ENCODE data around the gene MAPKAPK3. TPM values are rescaled to one million over a fixed set of nuclear protein-coding genes. Genes with fewer than 3 reads are reported as not detected.

Gene MAPKAPK3
- total and polyA plus RNA-seq, 10 donors = 18.0 to 55.0 (median 42.2) TPM

- Histone ChIP-seq H3K4me1 (peaks cover 0 to 4% (median 0%) of the 10 kb centered on the region in 6 donors), H3K27me3 (replicated peaks in 1 of 7) (no peaks in the 10 kb centered on the region), H3K9me3 (no peaks in the 10 kb centered on the region), H3K36me3 (peaks cover 0 to 41% (median 27%) of the 10 kb centered on the region in 6 donors), H3K27ac (no peak overlapping the region), H3K4me3 (no peak overlapping the region)
- TF ChIP-seq POLR2A (IDR thresholded peaks at IDR 0.05) (no peak), POLR2AphosphoS5 (IDR thresholded peaks at IDR 0.05) (peak in 1 of 3 donors; percentile 28)
- no peak for DNase-seq
- WGBS, 5 donors = 89 to 95% (median 93%) methylated on average over 6 to 8 of the region's 8 CpGs
- intact Hi-C loops (cut with DNase I; ENCODE audit: low total_unique reads) = no loop called here
These were observed 34.5 kb downstream of the MAPKAPK3 start for GRCh38 chr3:50651445-50651844.

- TF ChIP-seq POLR2AphosphoS5 (IDR thresholded peaks at IDR 0.05) = no peak
- TF ChIP-seq CTCF (IDR thresholded peaks at IDR 0.05 in 8 of 11, conservative IDR thresholded peaks at IDR 0.05 in 3 of 11) = no peak
- TF ChIP-seq POLR2A (IDR thresholded peaks at IDR 0.05) = no peak
- no peak overlapping the region for H3K27ac ChIP-seq
- no peaks in the 10 kb centered on the region for H3K9me3 ChIP-seq
- H3K4me1 ChIP-seq = peaks cover 0 to 4% (median 0%) of the 10 kb centered on the region in 6 donors
- H3K27me3 ChIP-seq (replicated peaks in 1 of 7) = no peaks in the 10 kb centered on the region
- WGBS, 5 donors = 70 to 85% (median 80%) methylated on average over 6 to 7 of the region's 7 CpGs
- H3K36me3 ChIP-seq = peaks cover 0 to 35% (median 21%) of the 10 kb centered on the region in 6 donors
- intact Hi-C loops (cut with DNase I; ENCODE audit: low total_unique reads) = no loop called here
- DNase-seq = peak; percentile 65
- no peak overlapping the region for H3K4me3 ChIP-seq
These were observed 35.1 kb downstream of the MAPKAPK3 start for GRCh38 chr3:50651920-50652529.

GRCh38 chr3:50652709-50653108 lies 35.8 kb downstream of the MAPKAPK3 start:
- Histone ChIP-seq H3K4me1 (peaks cover 0 to 4% (median 0%) of the 10 kb centered on the region in 6 donors), H3K27me3 (replicated peaks in 1 of 7) (no peaks in the 10 kb centered on the region), H3K4me3 (no peak overlapping the region), H3K27ac (no peak overlapping the region), H3K9me3 (no peaks in the 10 kb centered on the region), H3K36me3 (peaks cover 0 to 28% (median 14%) of the 10 kb centered on the region in 6 donors)
- peak; percentile 82 for DNase-seq
- intact Hi-C loops (cut with DNase I; ENCODE audit: low total_unique reads) = no loop called here
- TF ChIP-seq CTCF (IDR thresholded peaks at IDR 0.05 in 8 of 11, conservative IDR thresholded peaks at IDR 0.05 in 3 of 11) (peak in 10 of 11 experiments; percentile 26 to 74 (median 50)), POLR2AphosphoS5 (IDR thresholded peaks at IDR 0.05) (peak in 2 of 3 donors; percentile 27 to 38), POLR2A (IDR thresholded peaks at IDR 0.05) (no peak)
- 65 to 89% (median 83%) methylated on average over 1 to 2 of the region's 2 CpGs for WGBS, 5 donors

GRCh38 chr3:50653937-50654595 lies 37.1 kb downstream of the MAPKAPK3 start:
- WGBS, 5 donors = 60 to 87% (median 76%) methylated on average over 3 of the region's 3 CpGs
- DNase-seq = peak; percentile 46
- TF ChIP-seq POLR2A (IDR thresholded peaks at IDR 0.05) (no peak), POLR2AphosphoS5 (IDR thresholded peaks at IDR 0.05) (no peak), CTCF (IDR thresholded peaks at IDR 0.05 in 8 of 11, conservative IDR thresholded peaks at IDR 0.05 in 3 of 11) (no peak)
- H3K4me1 ChIP-seq = peaks cover 0 to 4% (median 0%) of the 10 kb centered on the region in 6 donors
- no peaks in the 10 kb centered on the region for H3K27me3 ChIP-seq (replicated peaks in 1 of 7)
- H3K4me3 ChIP-seq = no peak overlapping the region
- intact Hi-C loops (cut with DNase I; ENCODE audit: low total_unique reads) = no loop called here
- H3K27ac ChIP-seq = no peak overlapping the region
- no peaks in the 10 kb centered on the region for H3K9me3 ChIP-seq
- peaks cover 0 to 14% (median 3%) of the 10 kb centered on the region in 6 donors for H3K36me3 ChIP-seq

All from spleen (tissue), 11 donors.